HCT116 (cell line): ENCODE results near the gene CLCN4. TPM values are rescaled to one million over a fixed set of nuclear protein-coding genes. Genes with fewer than 3 reads are reported as not detected.

Source experiments
- ATAC-seq: fragments of 200-7000 bp; cut with Tn5 transposase; 2 replicates; pipeline ENCODE4 v1.9.1; 2020; ENCODE audit warnings: mild to moderate bottlenecking, moderate library complexity
- BruUV-seq: library from RNA; stranded (reverse); fragments of 400-500 nt; replicated peaks from 2 replicates; lab custom pipeline; 2021; lab: Mats Ljungman, UMichigan
- CTCF ChIA-PET: fragments of 300-600 bp; sonication (Branson Sonifier 250); formaldehyde crosslinking; loops from one replicate; lab custom pipeline; 2021; ENCODE audit warnings: antibody characterized with exemption; lab: Charles Lee
- POLR2A ChIA-PET: fragments of 300-600, 350-600 bp; sonication (Branson Sonifier 250); formaldehyde crosslinking; loops from one replicate; lab custom pipeline; 2021; ENCODE audit warnings: antibody characterized with exemption; lab: Charles Lee
- RAD21 ChIA-PET, 2 experiments: fragments of 300-600 bp; sonication (Branson Sonifier 250); formaldehyde crosslinking; loops; one replicate each; lab custom pipeline; 2023; ENCODE audit warnings: low total read pairs in 2 of 2; ENCODE audit not compliant: uncharacterized antibody in 2 of 2, unreplicated experiment in 2 of 2, low non-redundant PET in 1 of 2; lab: Charles Lee
- DNase-seq: peaks from one replicate; pipeline ENCODE4 v3.0.0-alpha.2; 2010; ENCODE audit warnings: low read depth, low spot score
- H2AFZ ChIP-seq: fragments of 200-600 bp; shearing (Covaris generic), sonication (generic); 2 replicates; pipeline ENCODE4 v1.6.1; 2017; ENCODE audit warnings: low read depth, mixed run types, mixed read lengths, antibody characterized with exemption, low read length; ENCODE audit not compliant: poor library complexity, severe bottlenecking
- H3K27ac ChIP-seq: 2 replicates; pipeline ENCODE4 v1.5.1; 2012; ENCODE audit warnings: low read depth, low read length
- H3K27me3 ChIP-seq: fragments of 200-600 bp; sonication (generic); 2 replicates; pipeline ENCODE4 v1.6.1; 2016; ENCODE audit warnings: mixed run types, low read length, mixed read lengths; ENCODE audit not compliant: insufficient read depth
- H3K36me3 ChIP-seq, 2 experiments: fragments of 200-500 bp in 1 of 2; fragments of 200-600 bp in 1 of 2; sonication (Bioruptor generic) in 1 of 2; sonication (generic) in 1 of 2; 2 replicates each; pipeline versions ENCODE4 v1.5.1 to v1.6.1; 2014 to 2016; ENCODE audit warnings: low read length in 2 of 2, inconsistent platforms in 1 of 2, mixed read lengths in 1 of 2, mixed run types in 1 of 2; ENCODE audit not compliant: insufficient read depth in 2 of 2, control insufficient read depth in 1 of 2
- H3K4me1 ChIP-seq, 2 experiments: fragments of 200-600 bp in 1 of 2; sonication (generic) in 1 of 2; 2 replicates each; pipeline versions ENCODE4 v1.5.1 to v1.6.1; 2012 to 2017; ENCODE audit warnings: low read length in 2 of 2, inconsistent platforms in 1 of 2, mild to moderate bottlenecking in 1 of 2, mixed read lengths in 1 of 2, mixed run types in 1 of 2, moderate library complexity in 1 of 2; ENCODE audit not compliant: insufficient read depth in 2 of 2, control insufficient read depth in 1 of 2
- H3K4me2 ChIP-seq: fragments of 200-600 bp; sonication (generic); 2 replicates; pipeline ENCODE4 v1.6.1; 2017; ENCODE audit warnings: mixed run types, low read length, mixed read lengths
- H3K4me3 ChIP-seq, 2 experiments: fragments of 200-600 bp in 1 of 2; sonication (generic) in 1 of 2; replicated peaks in 1 of 2; 2 replicates each; pipeline ENCODE4 v1.5.1; 2011 to 2016; ENCODE audit warnings: low read length in 2 of 2, control low read depth in 1 of 2, low read depth in 1 of 2, mild to moderate bottlenecking in 1 of 2, mixed read lengths in 1 of 2, mixed run types in 1 of 2
- H3K79me2 ChIP-seq: fragments of 200-600 bp; sonication (generic); 2 replicates; pipeline ENCODE4 v1.6.1; 2017; ENCODE audit warnings: mild to moderate bottlenecking, mixed run types, low read length, moderate library complexity, mixed read lengths; ENCODE audit not compliant: insufficient read depth
- H3K9ac ChIP-seq: fragments of 200-600 bp; sonication (generic); 2 replicates; pipeline ENCODE4 v1.6.1; 2016; ENCODE audit warnings: low read length, mixed read lengths
- H3K9me2 ChIP-seq: fragments of 200-600 bp; sonication (generic), shearing (Covaris generic); 2 replicates; pipeline ENCODE4 v1.6.1; 2017; ENCODE audit warnings: mixed run types, mild to moderate bottlenecking, moderate library complexity; ENCODE audit not compliant: insufficient read depth
- H3K9me3 ChIP-seq, 2 experiments: fragments of 200-500 bp in 1 of 2; fragments of 200-600 bp in 1 of 2; sonication (Bioruptor generic) in 1 of 2; sonication (generic) in 1 of 2; 2 replicates each; pipeline ENCODE4 v1.6.1; 2014 to 2017; ENCODE audit warnings: low read length in 2 of 2, mixed read lengths in 2 of 2, inconsistent platforms in 1 of 2, low read depth in 1 of 2, mild to moderate bottlenecking in 1 of 2, mixed run types in 1 of 2, moderate library complexity in 1 of 2; ENCODE audit not compliant: control insufficient read depth in 1 of 2, insufficient read depth in 1 of 2
- H4K20me1 ChIP-seq: fragments of 200-600 bp; sonication (generic), shearing (Covaris generic); 2 replicates; pipeline ENCODE4 v1.6.1; 2017; ENCODE audit warnings: mixed run types, mild to moderate bottlenecking, moderate library complexity; ENCODE audit not compliant: insufficient read depth
- CBX3 ChIP-seq: IDR thresholded peaks from 2 replicates; pipeline ENCODE4 v1.6.1; 2012; ENCODE audit warnings: low read depth
- CEBPB ChIP-seq: IDR thresholded peaks from 2 replicates; pipeline ENCODE4 v1.6.1; 2012; ENCODE audit warnings: low read depth
- EGR1 ChIP-seq: IDR thresholded peaks from 2 replicates; pipeline ENCODE4 v1.6.1; 2012; ENCODE audit warnings: low read depth
- ELF1 ChIP-seq: IDR thresholded peaks from 2 replicates; pipeline ENCODE4 v1.6.1; 2012; ENCODE audit warnings: low read depth, borderline replicate concordance
- EZH2 ChIP-seq: fragments of 200-600 bp; sonication (generic); IDR thresholded peaks from 2 replicates; pipeline ENCODE4 v1.6.1; 2017; ENCODE audit warnings: antibody characterized with exemption, mixed run types
- EZH2phosphoT487 ChIP-seq: fragments of 200-600 bp; IDR thresholded peaks from 2 replicates; pipeline ENCODE4 v1.6.1; 2018; ENCODE audit warnings: antibody characterized with exemption, borderline replicate concordance
- FOSL1 ChIP-seq: IDR thresholded peaks from 2 replicates; pipeline ENCODE4 v1.6.1; 2012; ENCODE audit warnings: low read depth
- JUND ChIP-seq: IDR thresholded peaks from 2 replicates; pipeline ENCODE4 v1.6.1; 2012
- POLR2A ChIP-seq: IDR thresholded peaks from 2 replicates; pipeline ENCODE4 v1.7.0; 2011; ENCODE audit warnings: borderline replicate concordance; ENCODE audit not compliant: insufficient read depth, insufficient read length; ENCODE audit errors: extremely low read depth
- POLR2AphosphoS5 ChIP-seq: IDR thresholded peaks from 2 replicates; pipeline ENCODE4 v1.6.1; 2011; ENCODE audit warnings: mild to moderate bottlenecking, low read depth, low read length, moderate library complexity
- RAD21 ChIP-seq: IDR thresholded peaks from 2 replicates; pipeline ENCODE4 v1.6.1; 2012; ENCODE audit warnings: low read depth, mild to moderate bottlenecking
- SIN3A ChIP-seq: IDR thresholded peaks from 2 replicates; pipeline ENCODE4 v1.6.1; 2012; ENCODE audit warnings: low read depth
- SP1 ChIP-seq: IDR thresholded peaks from 2 replicates; pipeline ENCODE4 v1.6.1; 2012; ENCODE audit warnings: low read depth
- SRF ChIP-seq: IDR thresholded peaks from 2 replicates; pipeline ENCODE4 v1.6.1; 2012; ENCODE audit warnings: low read depth
- YY1 ChIP-seq: IDR thresholded peaks from 2 replicates; pipeline ENCODE4 v1.6.1; 2011; ENCODE audit warnings: low read length, low read depth, moderate library complexity, mild to moderate bottlenecking; ENCODE audit not compliant: insufficient replicate concordance; ENCODE audit errors: extremely low read depth
- ZFX ChIP-seq: fragments of 450-650 bp; IDR thresholded peaks from 2 replicates; pipeline ENCODE4 v1.6.1; 2017
- intact Hi-C: fragments of 100-400 bp; cut with micrococcal nuclease; formaldehyde crosslinking; loops from 2 replicates; pipeline ENCODE4 v1.10.0; 2022
- total RNA-seq: library from RNA; stranded (reverse); gene quantifications from one replicate; pipeline ENCODE4 v1.2.1, GENCODE V29; 2021; ENCODE audit not compliant: unreplicated experiment
- TF ChIP-seq, protein P1 (sequence below): IDR thresholded peaks from 2 replicates; pipeline ENCODE4 v1.6.1; 2012
- TF ChIP-seq, protein P2 (sequence below): IDR thresholded peaks from 2 replicates; pipeline ENCODE4 v1.6.1; 2012
- TF ChIP-seq, protein P3 (sequence below): IDR thresholded peaks from 2 replicates; pipeline ENCODE4 v1.6.1; 2012; ENCODE audit warnings: low read depth

Gene CLCN4
- total RNA-seq, 1 experiment from 2014 or later = 3.1 TPM

DNA sequence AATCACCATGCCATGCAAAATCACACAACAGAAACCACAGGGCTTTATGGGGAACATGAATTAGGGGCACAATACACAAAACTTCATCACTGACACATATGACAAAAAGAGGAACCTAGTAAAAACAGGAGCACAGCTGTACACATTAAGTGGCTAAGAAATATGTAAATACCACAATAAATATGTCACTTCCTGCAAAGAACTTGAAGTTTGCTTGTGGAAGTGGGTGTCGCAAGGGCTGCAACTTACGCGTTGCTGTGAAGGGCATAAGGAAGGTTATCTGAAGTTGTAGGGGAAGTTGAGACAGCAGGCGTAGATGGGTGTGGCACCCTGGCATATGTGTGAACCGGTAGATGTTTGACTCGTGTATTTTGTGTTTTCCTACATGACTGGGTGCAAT is 42.4 kb downstream of the CLCN4 start:
- intact Hi-C loops = loop anchor here (10.0 kb wide), 1 partner anchor 906 kb away; no protein-coding TSS in a partner anchor
- Histone ChIP-seq H4K20me1 (no peaks in the 10 kb centered on the region), H3K36me3 (no peaks in the 10 kb centered on the region), H2AFZ (no peak overlapping the region), H3K27me3 (no peaks in the 10 kb centered on the region), H3K9ac (no peak overlapping the region), H3K4me2 (no peak overlapping the region), H3K9me2 (no peaks in the 10 kb centered on the region), H3K4me1 (no peaks in the 10 kb centered on the region), H3K79me2 (no peaks in the 10 kb centered on the region), H3K9me3 (no peaks in the 10 kb centered on the region; a peak in 1 of 4 replicates), H3K4me3 (no peak overlapping the region), H3K27ac (no peak overlapping the region)
- TF ChIP-seq SRF (no peak), ELF1 (no peak), YY1 (no peak), POLR2AphosphoS5 (no peak), SIN3A (no peak), SP1 (no peak), CEBPB (no peak), CBX3 (no peak), FOSL1 (no peak)
- TF ChIP-seq, protein P1, sequence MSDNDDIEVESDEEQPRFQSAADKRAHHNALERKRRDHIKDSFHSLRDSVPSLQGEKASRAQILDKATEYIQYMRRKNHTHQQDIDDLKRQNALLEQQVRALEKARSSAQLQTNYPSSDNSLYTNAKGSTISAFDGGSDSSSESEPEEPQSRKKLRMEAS = no peak
- RAD21 ChIA-PET = no interaction called here
- CTCF ChIA-PET = no interaction called here
- POLR2A ChIA-PET = no interaction called here
- no TSS peak for BruUV-seq
- no peak for ATAC-seq
- no peak for DNase-seq

DNA sequence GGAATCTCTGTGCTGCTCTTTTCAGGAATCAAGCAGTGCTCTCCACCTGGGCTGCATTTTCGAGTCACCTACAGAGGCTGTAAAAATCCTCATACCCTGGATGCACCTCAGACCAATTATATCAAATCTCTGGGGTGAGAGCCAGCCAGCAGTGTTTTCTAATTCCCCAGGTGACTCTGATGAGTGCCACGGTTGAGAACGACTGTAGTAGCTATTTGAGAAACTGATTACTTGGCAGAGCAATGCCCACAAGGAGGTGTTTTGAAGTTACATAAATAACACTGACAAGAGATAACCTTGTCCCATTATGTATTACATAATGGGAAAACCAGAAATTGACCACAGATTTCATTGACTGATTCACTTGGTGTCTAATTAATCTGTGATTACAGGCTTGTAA is 46.8 kb downstream of the CLCN4 start:
- Histone ChIP-seq H3K36me3 (no peaks in the 10 kb centered on the region), H3K27ac (no peak overlapping the region), H3K9ac (no peak overlapping the region), H3K79me2 (no peaks in the 10 kb centered on the region), H3K4me1 (no peaks in the 10 kb centered on the region), H3K27me3 (no peaks in the 10 kb centered on the region), H4K20me1 (no peaks in the 10 kb centered on the region), H3K4me3 (no peak overlapping the region), H2AFZ (no peak overlapping the region), H3K9me3 (no peaks in the 10 kb centered on the region), H3K9me2 (no peaks in the 10 kb centered on the region), H3K4me2 (no peak overlapping the region)
- intact Hi-C loops = no loop called here
- BruUV-seq = no TSS peak
- ATAC-seq = no peak
- ChIA-PET CTCF (no interaction called here), POLR2A (no interaction called here), RAD21 (no interaction called here)
- no peak for DNase-seq
- TF ChIP-seq SP1 (no peak), POLR2A (no peak), ZFX (no peak), EZH2 (no peak), CBX3 (no peak), EZH2phosphoT487 (no peak), SIN3A (no peak), SRF (no peak), ELF1 (no peak), CEBPB (no peak), JUND (no peak), RAD21 (no peak), FOSL1 (no peak), YY1 (no peak), EGR1 (no peak)
- TF ChIP-seq, protein P2, sequence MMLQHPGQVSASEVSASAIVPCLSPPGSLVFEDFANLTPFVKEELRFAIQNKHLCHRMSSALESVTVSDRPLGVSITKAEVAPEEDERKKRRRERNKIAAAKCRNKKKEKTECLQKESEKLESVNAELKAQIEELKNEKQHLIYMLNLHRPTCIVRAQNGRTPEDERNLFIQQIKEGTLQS = no peak
- TF ChIP-seq, protein P1 = no peak
- TF ChIP-seq, protein P3, sequence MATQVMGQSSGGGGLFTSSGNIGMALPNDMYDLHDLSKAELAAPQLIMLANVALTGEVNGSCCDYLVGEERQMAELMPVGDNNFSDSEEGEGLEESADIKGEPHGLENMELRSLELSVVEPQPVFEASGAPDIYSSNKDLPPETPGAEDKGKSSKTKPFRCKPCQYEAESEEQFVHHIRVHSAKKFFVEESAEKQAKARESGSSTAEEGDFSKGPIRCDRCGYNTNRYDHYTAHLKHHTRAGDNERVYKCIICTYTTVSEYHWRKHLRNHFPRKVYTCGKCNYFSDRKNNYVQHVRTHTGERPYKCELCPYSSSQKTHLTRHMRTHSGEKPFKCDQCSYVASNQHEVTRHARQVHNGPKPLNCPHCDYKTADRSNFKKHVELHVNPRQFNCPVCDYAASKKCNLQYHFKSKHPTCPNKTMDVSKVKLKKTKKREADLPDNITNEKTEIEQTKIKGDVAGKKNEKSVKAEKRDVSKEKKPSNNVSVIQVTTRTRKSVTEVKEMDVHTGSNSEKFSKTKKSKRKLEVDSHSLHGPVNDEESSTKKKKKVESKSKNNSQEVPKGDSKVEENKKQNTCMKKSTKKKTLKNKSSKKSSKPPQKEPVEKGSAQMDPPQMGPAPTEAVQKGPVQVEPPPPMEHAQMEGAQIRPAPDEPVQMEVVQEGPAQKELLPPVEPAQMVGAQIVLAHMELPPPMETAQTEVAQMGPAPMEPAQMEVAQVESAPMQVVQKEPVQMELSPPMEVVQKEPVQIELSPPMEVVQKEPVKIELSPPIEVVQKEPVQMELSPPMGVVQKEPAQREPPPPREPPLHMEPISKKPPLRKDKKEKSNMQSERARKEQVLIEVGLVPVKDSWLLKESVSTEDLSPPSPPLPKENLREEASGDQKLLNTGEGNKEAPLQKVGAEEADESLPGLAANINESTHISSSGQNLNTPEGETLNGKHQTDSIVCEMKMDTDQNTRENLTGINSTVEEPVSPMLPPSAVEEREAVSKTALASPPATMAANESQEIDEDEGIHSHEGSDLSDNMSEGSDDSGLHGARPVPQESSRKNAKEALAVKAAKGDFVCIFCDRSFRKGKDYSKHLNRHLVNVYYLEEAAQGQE = no peak
